Mesendoderm (in vitro differentiated cells): ENCODE data around the gene IQCK.

Experiments used
- DNase-seq: peaks from one replicate; pipeline ENCODE4 v3.0.0; 2013
- H2AK5ac ChIP-seq: 2 replicates; pipeline ENCODE4 v1.6.1; 2013; ENCODE audit warnings: low read length, inconsistent platforms
- H2BK120ac ChIP-seq: 2 replicates; pipeline ENCODE4 v1.6.1; 2013; ENCODE audit warnings: low read depth, mild to moderate bottlenecking, low read length, moderate library complexity, mixed read lengths
- H2BK15ac ChIP-seq: replicated peaks from 2 replicates; pipeline ENCODE4 v1.6.1; 2013; ENCODE audit warnings: low read depth, mild to moderate bottlenecking, moderate library complexity
- H2BK5ac ChIP-seq: 2 replicates; pipeline ENCODE4 v1.6.1; 2013; ENCODE audit warnings: low read length, inconsistent platforms
- H3K18ac ChIP-seq: 2 replicates; pipeline ENCODE4 v1.6.1; 2013; ENCODE audit warnings: mild to moderate bottlenecking, low read length, mixed read lengths
- H3K23ac ChIP-seq: one replicate; pipeline ENCODE4 v1.6.1; 2013; ENCODE audit warnings: low read length
- H3K27ac ChIP-seq: 2 replicates; pipeline ENCODE4 v1.5.1; 2013; ENCODE audit warnings: low read depth, mild to moderate bottlenecking, inconsistent platforms, low read length, moderate library complexity
- H3K27me3 ChIP-seq: 2 replicates; pipeline ENCODE4 v1.6.1; 2013; ENCODE audit warnings: low read length, control low read depth, mild to moderate bottlenecking, inconsistent platforms; ENCODE audit not compliant: insufficient read depth, poor library complexity
- H3K36me3 ChIP-seq: 2 replicates; pipeline ENCODE4 v1.6.1; 2013; ENCODE audit warnings: low read length, inconsistent platforms; ENCODE audit not compliant: control insufficient read depth, insufficient read depth
- H3K4ac ChIP-seq: one replicate; pipeline ENCODE4 v1.6.1; 2013; ENCODE audit warnings: low read depth, mild to moderate bottlenecking, low read length, moderate library complexity
- H3K4me1 ChIP-seq: 2 replicates; pipeline ENCODE4 v1.6.1; 2013; ENCODE audit warnings: low read depth, low read length, inconsistent platforms; ENCODE audit not compliant: control insufficient read depth
- H3K4me2 ChIP-seq: 2 replicates; pipeline ENCODE4 v1.6.1; 2013; ENCODE audit warnings: low read length
- H3K4me3 ChIP-seq: 2 replicates; pipeline ENCODE4 v1.5.1; 2013; ENCODE audit warnings: mild to moderate bottlenecking, low read length
- H3K56ac ChIP-seq: one replicate; pipeline ENCODE4 v1.6.1; 2013; ENCODE audit warnings: low read length
- H3K79me1 ChIP-seq: 2 replicates; pipeline ENCODE4 v1.6.1; 2013; ENCODE audit warnings: low read length, inconsistent platforms
- H3K79me2 ChIP-seq: 2 replicates; pipeline ENCODE4 v1.6.1; 2013; ENCODE audit warnings: mild to moderate bottlenecking, low read length; ENCODE audit not compliant: control insufficient read depth, insufficient read depth
- H3K9ac ChIP-seq: 2 replicates; pipeline ENCODE4 v1.6.1; 2013; ENCODE audit warnings: low read length, inconsistent platforms
- H4K5ac ChIP-seq: one replicate; pipeline ENCODE4 v1.6.1; 2013; ENCODE audit warnings: low read length
- H4K8ac ChIP-seq: one replicate; pipeline ENCODE4 v1.6.1; 2013; ENCODE audit warnings: low read depth, mild to moderate bottlenecking, control low read depth, low read length, moderate library complexity
- WGBS: extraction: QIAGEN DNeasy Blood & Tissue Kit; methylation state at CpG from one replicate; pipeline ENCODE4 v1.1.7; 2013; ENCODE audit warnings: low lambda C conversion rate, missing lambda C conversion rate; ENCODE audit not compliant: insufficient coverage; ENCODE audit errors: extremely low coverage; 5-methylcytosine and 5-hydroxymethylcytosine counted together

IQCK gene

DNA sequence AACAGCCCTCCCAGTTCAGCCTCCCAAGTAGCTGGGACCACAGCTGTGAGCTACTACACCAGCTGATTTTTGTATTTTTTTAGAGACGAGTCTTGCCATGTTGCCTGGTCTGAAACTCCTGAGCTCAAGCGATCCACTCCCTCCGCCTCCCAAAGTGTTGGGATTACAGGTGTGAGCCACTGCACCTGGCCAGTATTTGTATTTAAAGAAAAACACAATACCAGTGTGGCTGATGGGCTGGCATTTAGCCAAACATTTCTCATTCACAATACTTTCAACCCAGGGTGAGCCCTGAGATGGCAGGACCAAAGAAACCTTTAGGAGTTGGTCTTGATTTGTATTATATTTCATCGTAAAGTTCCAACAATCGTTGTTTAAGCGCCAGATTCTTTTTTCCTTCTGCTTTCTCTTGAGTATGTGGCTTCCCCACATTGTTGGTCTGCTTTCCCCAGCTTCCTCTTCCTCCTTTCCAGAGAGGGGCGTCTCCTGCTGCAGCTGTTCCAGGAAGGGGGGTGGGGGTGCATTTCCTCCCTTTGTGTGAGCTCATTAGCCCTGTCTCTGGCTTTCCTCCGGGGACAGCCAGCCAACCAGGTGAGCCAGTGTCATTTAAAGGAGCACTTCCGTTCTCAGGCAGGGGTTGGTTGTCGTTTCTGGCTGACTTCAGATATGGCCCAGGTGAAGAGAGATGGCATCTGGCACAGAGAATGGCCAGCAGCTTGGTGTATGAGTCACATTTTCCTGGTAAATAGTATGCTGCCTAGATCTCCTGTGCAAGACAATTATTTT lies 86.7 kb downstream of the IQCK start:
- Histone ChIP-seq H3K36me3 (no peaks in the 10 kb centered on the region), H3K18ac (no peak overlapping the region), H3K56ac (peak overlapping the region; percentile 36), H3K27me3 (no peaks in the 10 kb centered on the region), H3K4ac (peak overlapping the region; percentile 84), H4K8ac (no peak overlapping the region), H3K23ac (no peak overlapping the region), H2BK5ac (no peak overlapping the region), H2AK5ac (no peak overlapping the region), H3K4me1 (no peaks in the 10 kb centered on the region), H2BK15ac (no peak overlapping the region), H4K5ac (no peak overlapping the region), H3K9ac (no peak overlapping the region), H3K79me1 (no peaks in the 10 kb centered on the region), H3K27ac (no peak overlapping the region), H2BK120ac (no peak overlapping the region), H3K4me3 (no peak overlapping the region), H3K4me2 (no peak overlapping the region), H3K79me2 (no peaks in the 10 kb centered on the region)
- WGBS: no CpG with 5 or more reads among the region's 10 CpGs
- peak; percentile 84 for DNase-seq

DNA sequence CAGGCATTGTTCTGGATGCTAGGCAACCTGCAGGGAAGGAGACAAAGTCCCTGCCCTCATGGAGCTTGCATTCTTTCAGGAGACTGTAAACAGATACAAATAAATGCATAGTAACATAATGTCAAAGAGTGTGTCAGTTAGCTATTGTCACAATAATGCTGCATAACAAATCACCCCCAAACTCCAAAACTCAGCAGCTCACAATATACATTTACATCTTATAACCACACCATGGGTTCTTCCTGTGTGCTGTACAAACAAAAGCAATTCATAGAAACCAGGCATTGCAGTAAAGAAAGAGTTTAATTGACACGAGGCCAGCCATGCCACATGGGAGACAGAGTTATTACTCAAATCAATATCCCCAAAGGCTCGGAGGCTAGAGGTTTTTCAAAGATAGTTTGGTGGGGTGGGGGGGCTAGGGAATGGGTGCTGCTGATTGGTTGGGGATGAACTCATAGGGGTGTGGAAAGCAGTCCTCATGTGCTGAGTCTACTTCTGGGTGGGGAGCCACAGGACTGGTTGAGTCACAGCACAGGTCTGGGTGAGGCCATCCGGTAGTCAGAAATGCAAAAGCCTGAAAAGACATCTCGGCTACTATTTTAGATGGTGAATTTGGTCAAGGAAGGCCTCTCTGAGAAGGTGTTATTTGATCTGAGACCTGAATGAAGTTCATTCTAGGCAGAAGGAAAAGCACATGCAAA lies 87.5 kb downstream of the IQCK start:
- Histone ChIP-seq H3K36me3 (no peaks in the 10 kb centered on the region), H3K9ac (no peak overlapping the region), H3K79me2 (no peaks in the 10 kb centered on the region), H3K18ac (no peak overlapping the region), H3K4me3 (no peak overlapping the region), H3K27ac (no peak overlapping the region), H3K23ac (no peak overlapping the region), H2BK5ac (no peak overlapping the region), H4K8ac (no peak overlapping the region), H3K27me3 (no peaks in the 10 kb centered on the region), H3K56ac (no peak overlapping the region), H2BK120ac (no peak overlapping the region), H2BK15ac (no peak overlapping the region), H2AK5ac (no peak overlapping the region), H3K4ac (no peak overlapping the region), H4K5ac (no peak overlapping the region), H3K79me1 (no peaks in the 10 kb centered on the region), H3K4me1 (no peaks in the 10 kb centered on the region), H3K4me2 (no peak overlapping the region)
- no peak for DNase-seq
- WGBS: no CpG with 5 or more reads among the region's 4 CpGs

- Histone ChIP-seq H3K4me3 (no peak overlapping the region), H3K27me3 (no peaks in the 10 kb centered on the region), H3K4me1 (no peaks in the 10 kb centered on the region), H3K79me2 (no peaks in the 10 kb centered on the region), H4K8ac (no peak overlapping the region), H2BK5ac (no peak overlapping the region), H3K9ac (no peak overlapping the region), H3K79me1 (no peaks in the 10 kb centered on the region), H3K27ac (no peak overlapping the region), H2BK120ac (no peak overlapping the region), H3K4me2 (no peak overlapping the region), H3K36me3 (no peaks in the 10 kb centered on the region), H4K5ac (no peak overlapping the region), H3K4ac (no peak overlapping the region), H2BK15ac (no peak overlapping the region), H2AK5ac (no peak overlapping the region), H3K23ac (no peak overlapping the region), H3K18ac (no peak overlapping the region), H3K56ac (no peak overlapping the region)
- WGBS: no CpG with 5 or more reads among the region's 5 CpGs
- DNase-seq: no peak
Measured at GRCh38 chr16:19808061-19808641, 90.1 kb downstream of the IQCK start.

GRCh38 chr16:19809121-19809635 lies 91.1 kb downstream of the IQCK start:
- no peak overlapping the region for H3K9ac ChIP-seq
- no peak overlapping the region for H2BK5ac ChIP-seq
- no peaks in the 10 kb centered on the region for H3K79me2 ChIP-seq
- no peak overlapping the region for H3K18ac ChIP-seq
- H2AK5ac ChIP-seq: no peak overlapping the region
- no peak overlapping the region for H3K4me2 ChIP-seq
- H3K4me3 ChIP-seq: no peak overlapping the region
- peak; percentile 13 for DNase-seq
- H4K8ac ChIP-seq: no peak overlapping the region
- no peaks in the 10 kb centered on the region for H3K79me1 ChIP-seq
- no peak overlapping the region for H3K23ac ChIP-seq
- H2BK15ac ChIP-seq: no peak overlapping the region
- no peaks in the 10 kb centered on the region for H3K27me3 ChIP-seq
- H3K4me1 ChIP-seq: no peaks in the 10 kb centered on the region
- no peak overlapping the region for H4K5ac ChIP-seq
- H3K36me3 ChIP-seq: no peaks in the 10 kb centered on the region
- no peak overlapping the region for H2BK120ac ChIP-seq
- H3K4ac ChIP-seq: no peak overlapping the region
- no peak overlapping the region for H3K56ac ChIP-seq
- H3K27ac ChIP-seq: no peak overlapping the region
- WGBS: no CpG with 5 or more reads among the region's 4 CpGs

GRCh38 chr16:19809693-19810092 lies 91.6 kb downstream of the IQCK start:
- Histone ChIP-seq H3K4me2 (no peak overlapping the region), H3K79me1 (no peaks in the 10 kb centered on the region), H2BK120ac (no peak overlapping the region), H3K9ac (no peak overlapping the region), H3K27ac (no peak overlapping the region), H3K23ac (no peak overlapping the region), H3K4me3 (no peak overlapping the region), H3K4ac (no peak overlapping the region), H2BK15ac (no peak overlapping the region), H3K36me3 (no peaks in the 10 kb centered on the region), H3K79me2 (no peaks in the 10 kb centered on the region), H3K27me3 (no peaks in the 10 kb centered on the region), H4K5ac (no peak overlapping the region), H4K8ac (no peak overlapping the region), H2BK5ac (no peak overlapping the region), H3K18ac (no peak overlapping the region), H3K4me1 (no peaks in the 10 kb centered on the region), H2AK5ac (no peak overlapping the region), H3K56ac (no peak overlapping the region)
- DNase-seq: no peak
- WGBS: no CpG with 5 or more reads among the region's 9 CpGs
